Neural cell (in vitro differentiated cells): ENCODE measurements around the gene CCKAR. TPM values are rescaled to one million over a fixed set of nuclear protein-coding genes. Genes with fewer than 3 reads are reported as not detected.

ENCODE experiments used
- H2AFZ ChIP-seq: fragments of 200-600, 300-800 bp; sonication (generic), shearing (Covaris generic); 2 replicates; pipeline ENCODE4 v1.6.0; 2014; ENCODE audit warnings: low read depth, mild to moderate bottlenecking, antibody characterized with exemption, low read length, moderate library complexity
- H3F3A ChIP-seq: fragments of 200-600 bp; shearing (Covaris generic); 2 replicates; pipeline ENCODE4 v1.6.1; 2016; ENCODE audit warnings: mild to moderate bottlenecking, moderate library complexity, mixed read lengths, antibody characterized with exemption, low read length; ENCODE audit not compliant: insufficient read depth, poor library complexity, severe bottlenecking
- H3K27ac ChIP-seq: fragments of 200-600, 300-800 bp; sonication (generic), shearing (Covaris generic); 2 replicates; pipeline ENCODE4 v1.5.1; 2014; ENCODE audit warnings: mild to moderate bottlenecking, low read length, moderate library complexity
- H3K27me3 ChIP-seq: fragments of 300-800, 200-600 bp; sonication (generic), shearing (Covaris generic); 2 replicates; pipeline ENCODE4 v1.6.0; 2014; ENCODE audit warnings: mild to moderate bottlenecking, low read depth, low read length, moderate library complexity; ENCODE audit not compliant: insufficient read depth
- H3K36me3 ChIP-seq: fragments of 300-800, 200-600 bp; sonication (generic), shearing (Covaris generic); 2 replicates; pipeline ENCODE4 v1.5.1; 2014; ENCODE audit warnings: mild to moderate bottlenecking, antibody characterized with exemption, low read length, moderate library complexity; ENCODE audit not compliant: insufficient read depth
- H3K4me2 ChIP-seq: fragments of 300-800, 200-600 bp; sonication (generic), shearing (Covaris generic); 2 replicates; pipeline ENCODE4 v1.6.0; 2014; ENCODE audit warnings: mild to moderate bottlenecking, low read length
- H3K4me3 ChIP-seq: fragments of 300-800, 200-600 bp; sonication (generic), shearing (Covaris generic); 2 replicates; pipeline ENCODE4 v1.5.1; 2014; ENCODE audit warnings: mild to moderate bottlenecking, low read length, moderate library complexity
- H3K79me2 ChIP-seq: fragments of 200-600 bp; shearing (Covaris generic); replicated peaks from 2 replicates; pipeline ENCODE4 v1.6.0; 2014; ENCODE audit warnings: mild to moderate bottlenecking, low read length, moderate library complexity; ENCODE audit not compliant: insufficient read depth
- H3K9ac ChIP-seq: fragments of 300-800, 200-600 bp; sonication (generic), shearing (Covaris generic); 2 replicates; pipeline ENCODE4 v1.6.1; 2016; ENCODE audit warnings: mild to moderate bottlenecking, low read length, mixed read lengths
- H3K9me2 ChIP-seq: fragments of 200-600 bp; shearing (Covaris generic); 2 replicates; pipeline ENCODE4 v1.6.1; 2016; ENCODE audit warnings: mild to moderate bottlenecking, low read length, mixed read lengths; ENCODE audit not compliant: insufficient read depth
- H3K9me3 ChIP-seq: fragments of 200-600, 300-800 bp; sonication (generic), shearing (Covaris generic); 2 replicates; pipeline ENCODE4 v1.6.1; 2016; ENCODE audit warnings: mild to moderate bottlenecking, mixed run types, low read length, moderate library complexity, mixed read lengths
- H4K20me1 ChIP-seq: fragments of 200-600 bp; shearing (Covaris generic); 2 replicates; pipeline ENCODE4 v1.6.1; 2016; ENCODE audit warnings: mild to moderate bottlenecking, mixed run types; ENCODE audit not compliant: insufficient read depth
- EP300 ChIP-seq: fragments of 450-650 bp; conservative IDR thresholded peaks from 2 replicates; pipeline ENCODE4 v1.6.1; 2014; ENCODE audit warnings: antibody characterized with exemption, mild to moderate bottlenecking, moderate library complexity; ENCODE audit not compliant: poor library complexity, severe bottlenecking
- EZH2 ChIP-seq: fragments of 200-600, 300-800 bp; shearing (Covaris generic), sonication (generic); IDR thresholded peaks from 2 replicates; pipeline ENCODE4 v1.6.1; 2014; ENCODE audit warnings: antibody characterized with exemption, low read length, borderline replicate concordance, mild to moderate bottlenecking; ENCODE audit not compliant: insufficient read depth, poor library complexity, severe bottlenecking
- MXI1 ChIP-seq: fragments of 450-650 bp; conservative IDR thresholded peaks from 2 replicates; pipeline ENCODE4 v1.6.1; 2014; ENCODE audit warnings: antibody characterized with exemption, mild to moderate bottlenecking; ENCODE audit not compliant: poor library complexity, severe bottlenecking
- POLR2AphosphoS5 ChIP-seq: IDR thresholded peaks from 2 replicates; pipeline ENCODE4 v1.6.1; 2012
- RAD21 ChIP-seq: fragments of 450-650 bp; conservative IDR thresholded peaks from 2 replicates; pipeline ENCODE4 v1.6.1; 2014; ENCODE audit warnings: antibody characterized with exemption, mild to moderate bottlenecking, moderate library complexity
- REST ChIP-seq: IDR thresholded peaks from 2 replicates; pipeline ENCODE4 v1.6.1; 2012; ENCODE audit warnings: borderline replicate concordance
- SMC3 ChIP-seq: fragments of 450-650 bp; conservative IDR thresholded peaks from 2 replicates; pipeline ENCODE4 v1.6.1; 2014; ENCODE audit warnings: antibody characterized with exemption, mild to moderate bottlenecking, moderate library complexity; ENCODE audit not compliant: poor library complexity
- TAF1 ChIP-seq: IDR thresholded peaks from 2 replicates; pipeline ENCODE4 v1.6.1; 2012; ENCODE audit warnings: low read depth
- polyA plus RNA-seq: library from polyadenylated mRNA; depleted of rRNA; stranded (reverse); fragments of >200 nt; gene quantifications from 2 replicates; pipeline ENCODE4 v1.2.3, GENCODE V29; 2014
- TF ChIP-seq, protein P1 (sequence below): fragments of 450-650 bp; IDR thresholded peaks from 2 replicates; pipeline ENCODE4 v1.5.1; 2014; ENCODE audit warnings: antibody characterized with exemption, mild to moderate bottlenecking, moderate library complexity; ENCODE audit not compliant: poor library complexity, severe bottlenecking

The CCKAR gene
- polyA plus RNA-seq, 1 donor from 2014 or later = not detected

DNA sequence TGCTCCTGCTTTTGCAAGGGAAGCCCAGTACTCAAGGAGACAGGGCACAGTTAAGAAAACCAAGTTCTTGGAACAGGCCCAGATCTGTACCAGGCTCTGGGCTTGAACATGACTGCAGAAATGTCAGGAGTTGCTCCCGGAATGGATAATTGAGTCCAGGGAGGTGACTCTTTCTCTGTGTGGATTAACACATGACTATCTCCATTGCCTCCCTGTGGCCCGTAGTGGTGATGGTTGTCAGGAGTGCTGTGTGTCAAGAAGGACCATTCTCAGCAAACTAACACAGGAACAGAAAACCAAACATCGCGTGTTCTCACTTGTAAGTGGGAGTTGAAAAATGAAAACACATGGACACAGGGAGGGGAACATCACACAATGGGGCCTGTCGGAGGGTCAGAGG, 39.9 kb downstream of the CCKAR start:
- Histone ChIP-seq H3K9ac (no peak overlapping the region), H3K9me3 (no peaks in the 10 kb centered on the region), H3K79me2 (no peaks in the 10 kb centered on the region), H3K27ac (no peak overlapping the region), H3K4me3 (no peak overlapping the region), H2AFZ (no peak overlapping the region), H3K9me2 (no peaks in the 10 kb centered on the region), H4K20me1 (no peaks in the 10 kb centered on the region), H3K27me3 (no peaks in the 10 kb centered on the region), H3K4me2 (no peak overlapping the region), H3F3A (no peaks in the 10 kb centered on the region), H3K36me3 (no peaks in the 10 kb centered on the region)
- no peak for TF ChIP-seq EZH2
- no peak for TF ChIP-seq TAF1
- TF ChIP-seq, protein P1, sequence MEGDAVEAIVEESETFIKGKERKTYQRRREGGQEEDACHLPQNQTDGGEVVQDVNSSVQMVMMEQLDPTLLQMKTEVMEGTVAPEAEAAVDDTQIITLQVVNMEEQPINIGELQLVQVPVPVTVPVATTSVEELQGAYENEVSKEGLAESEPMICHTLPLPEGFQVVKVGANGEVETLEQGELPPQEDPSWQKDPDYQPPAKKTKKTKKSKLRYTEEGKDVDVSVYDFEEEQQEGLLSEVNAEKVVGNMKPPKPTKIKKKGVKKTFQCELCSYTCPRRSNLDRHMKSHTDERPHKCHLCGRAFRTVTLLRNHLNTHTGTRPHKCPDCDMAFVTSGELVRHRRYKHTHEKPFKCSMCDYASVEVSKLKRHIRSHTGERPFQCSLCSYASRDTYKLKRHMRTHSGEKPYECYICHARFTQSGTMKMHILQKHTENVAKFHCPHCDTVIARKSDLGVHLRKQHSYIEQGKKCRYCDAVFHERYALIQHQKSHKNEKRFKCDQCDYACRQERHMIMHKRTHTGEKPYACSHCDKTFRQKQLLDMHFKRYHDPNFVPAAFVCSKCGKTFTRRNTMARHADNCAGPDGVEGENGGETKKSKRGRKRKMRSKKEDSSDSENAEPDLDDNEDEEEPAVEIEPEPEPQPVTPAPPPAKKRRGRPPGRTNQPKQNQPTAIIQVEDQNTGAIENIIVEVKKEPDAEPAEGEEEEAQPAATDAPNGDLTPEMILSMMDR = no peak
- TF ChIP-seq MXI1 = no peak
- no peak for TF ChIP-seq POLR2AphosphoS5
- TF ChIP-seq REST = no peak
- TF ChIP-seq SMC3 = no peak
- no peak for TF ChIP-seq EP300
- TF ChIP-seq RAD21 = no peak

DNA sequence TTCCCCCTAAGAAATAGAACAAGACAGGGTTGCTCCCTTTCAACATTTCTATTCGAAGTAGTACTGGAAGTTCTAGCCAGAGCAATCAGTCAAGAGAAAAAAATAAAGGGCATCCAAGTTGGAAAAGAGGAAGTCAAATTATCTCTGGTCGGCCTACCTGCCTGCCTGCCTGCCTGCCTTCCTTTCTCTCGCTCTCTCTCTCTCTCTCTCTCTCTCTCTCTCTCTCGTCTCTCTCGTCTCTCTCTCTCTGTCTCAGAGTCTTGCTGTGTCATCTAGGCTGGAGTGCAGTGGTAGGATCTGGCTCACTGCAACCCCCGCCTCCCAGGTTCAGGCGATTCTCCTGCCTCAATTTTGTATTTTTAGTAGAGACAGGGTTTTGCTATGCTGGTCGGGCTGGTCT, 42.9 kb downstream of the CCKAR start:
- H3K4me2 ChIP-seq = no peak overlapping the region
- no peak overlapping the region for H3K4me3 ChIP-seq
- peaks cover 4% of the 10 kb centered on the region for H3K9me3 ChIP-seq
- no peaks in the 10 kb centered on the region for H3K79me2 ChIP-seq
- H3K36me3 ChIP-seq = no peaks in the 10 kb centered on the region
- no peak overlapping the region for H3K27ac ChIP-seq
- TF ChIP-seq SMC3 (no peak), RAD21 (no peak), EZH2 (no peak), POLR2AphosphoS5 (no peak), EP300 (no peak), MXI1 (no peak), REST (no peak), TAF1 (no peak)
- TF ChIP-seq, protein P1 = no peak
- no peak overlapping the region for H2AFZ ChIP-seq
- H3K9me2 ChIP-seq = no peaks in the 10 kb centered on the region
- no peaks in the 10 kb centered on the region for H3K27me3 ChIP-seq
- H4K20me1 ChIP-seq = no peaks in the 10 kb centered on the region
- no peak overlapping the region for H3K9ac ChIP-seq
- H3F3A ChIP-seq = no peaks in the 10 kb centered on the region
